Measurements from ENCODE around the gene TRMT61A.

GRCh38 chr14:103518422-103519042 lies 10.5 kb upstream of the TRMT61A start:
- peak; percentile 76 for TF ChIP-seq CTCF (conservative IDR thresholded peaks at IDR 0.05; ENCODE audit: low read depth, low read length)
- 0 out of 2 replicates have a peak, but pooled peaks have one; percentile 36 for TF ChIP-seq POLR2A (IDR thresholded peaks at IDR 0.05; ENCODE audit: low read depth, low read length)
- no peak for TF ChIP-seq MXI1 (IDR thresholded peaks at IDR 0.05; ENCODE audit: borderline replicate concordance, low read depth, low read length)
- no peak for TF ChIP-seq RFX5 (IDR thresholded peaks at IDR 0.05; ENCODE audit: low read depth, low read length)
